HEK293 (cell line): ENCODE results near the gene NLGN1.

Experiments used
- CTCF ChIA-PET: fragments of 350-600 bp; formaldehyde crosslinking; extraction: SDS; loops from one replicate; lab custom pipeline; 2021; ENCODE audit warnings: antibody characterized with exemption; lab: Yijun Ruan, JAX
- POLR2A ChIA-PET: fragments of 300-600 bp; formaldehyde crosslinking; extraction: SDS; loops from one replicate; lab custom pipeline; 2020; ENCODE audit warnings: antibody characterized with exemption, inconsistent platforms; lab: Yijun Ruan, JAX
- H3K27ac ChIP-seq: fragments of 200-500 bp; sonication (Bioruptor generic); 2 replicates; pipeline ENCODE4 v1.5.1; 2014; ENCODE audit warnings: low read depth, low read length, control low read depth, inconsistent platforms; ENCODE audit errors: extremely low read depth
- H3K36me3 ChIP-seq, 2 experiments: fragments of 200-500 bp in 1 of 2; sonication (Bioruptor generic) in 1 of 2; 1 replicate in 1 of 2; 2 replicates in 1 of 2; pipeline ENCODE4 v1.5.1; 2014 to 2017; ENCODE audit warnings: inconsistent platforms in 2 of 2, low read length in 2 of 2; ENCODE audit not compliant: control insufficient read depth in 2 of 2, insufficient read depth in 1 of 2
- H3K4me1 ChIP-seq: fragments of 200-500 bp; sonication (Bioruptor generic); 2 replicates; pipeline ENCODE4 v1.5.1; 2014; ENCODE audit warnings: mild to moderate bottlenecking, low read length, inconsistent platforms; ENCODE audit not compliant: control insufficient read depth, insufficient read depth
- H3K4me3 ChIP-seq: 2 replicates; pipeline ENCODE4 v1.5.1; 2011; ENCODE audit warnings: low read depth, mild to moderate bottlenecking, control low read depth, low read length, moderate library complexity
- H3K9me3 ChIP-seq: fragments of 200-500 bp; sonication (Bioruptor generic); 2 replicates; pipeline ENCODE4 v1.5.1; 2014; ENCODE audit warnings: low read depth, low read length, inconsistent platforms; ENCODE audit not compliant: control insufficient read depth, insufficient read depth
- ATF2 ChIP-seq: fragments of 450-650 bp; formaldehyde crosslinking; IDR thresholded peaks from 2 replicates; pipeline ENCODE4 v1.5.1; 2016; ENCODE audit warnings: missing biosample characterization, missing genetic modification characterization, low read depth
- MYNN ChIP-seq: fragments of 450-650 bp; formaldehyde crosslinking; IDR thresholded peaks from 2 replicates; pipeline ENCODE4 v1.5.1; 2016; ENCODE audit warnings: missing biosample characterization, missing genetic modification characterization, borderline replicate concordance
- PRDM6 ChIP-seq: fragments of 450-650 bp; formaldehyde crosslinking; IDR thresholded peaks from 2 replicates; pipeline ENCODE4 v1.5.1; 2017; ENCODE audit warnings: missing biosample characterization, missing genetic modification characterization
- REST ChIP-seq: fragments of 450-650 bp; formaldehyde crosslinking; IDR thresholded peaks from 2 replicates; pipeline ENCODE4 v1.5.1; 2016; ENCODE audit warnings: missing biosample characterization, missing genetic modification characterization
- ZBTB17 ChIP-seq: fragments of 450-650 bp; formaldehyde crosslinking; IDR thresholded peaks from 2 replicates; pipeline ENCODE4 v1.5.1; 2016; ENCODE audit warnings: missing biosample characterization, missing genetic modification characterization
- ZFP41 ChIP-seq: fragments of 450-650 bp; formaldehyde crosslinking; IDR thresholded peaks from 2 replicates; pipeline ENCODE4 v1.5.1; 2016; ENCODE audit warnings: missing biosample characterization, missing genetic modification characterization, borderline replicate concordance
- ZNF132 ChIP-seq: fragments of 450-650 bp; formaldehyde crosslinking; IDR thresholded peaks from 2 replicates; pipeline ENCODE4 v1.5.1; 2017; ENCODE audit warnings: missing biosample characterization, missing genetic modification characterization, borderline replicate concordance
- ZNF155 ChIP-seq: fragments of 450-650 bp; formaldehyde crosslinking; IDR thresholded peaks from 2 replicates; pipeline ENCODE4 v1.5.1; 2016; ENCODE audit warnings: missing biosample characterization, missing genetic modification characterization
- ZNF19 ChIP-seq: fragments of 450-650 bp; formaldehyde crosslinking; IDR thresholded peaks from 2 replicates; pipeline ENCODE4; 2016; ENCODE audit warnings: missing biosample characterization, missing genetic modification characterization, low read depth
- ZNF211 ChIP-seq: fragments of 450-650 bp; formaldehyde crosslinking; IDR thresholded peaks from 2 replicates; pipeline ENCODE4 v1.5.1; 2016; ENCODE audit warnings: low read depth, missing biosample characterization, missing genetic modification characterization
- ZNF280D ChIP-seq: fragments of 450-650 bp; formaldehyde crosslinking; IDR thresholded peaks from 2 replicates; pipeline ENCODE4 v1.5.1; 2016; ENCODE audit warnings: missing biosample characterization, missing genetic modification characterization
- ZNF302 ChIP-seq: fragments of 450-650 bp; formaldehyde crosslinking; IDR thresholded peaks from 2 replicates; pipeline ENCODE4 v1.5.1; 2016; ENCODE audit warnings: missing biosample characterization, missing genetic modification characterization, low read depth
- ZNF362 ChIP-seq: fragments of 450-650 bp; formaldehyde crosslinking; IDR thresholded peaks from 2 replicates; pipeline ENCODE4 v1.5.1; 2016; ENCODE audit warnings: missing biosample characterization, missing genetic modification characterization
- ZNF404 ChIP-seq: fragments of 450-650 bp; formaldehyde crosslinking; IDR thresholded peaks from 2 replicates; pipeline ENCODE4 v1.5.1; 2017; ENCODE audit warnings: missing biosample characterization, missing genetic modification characterization
- ZNF544 ChIP-seq: fragments of 450-650 bp; formaldehyde crosslinking; IDR thresholded peaks from 2 replicates; pipeline ENCODE4 v1.5.0; 2017; ENCODE audit warnings: missing biosample characterization, missing genetic modification characterization
- ZNF548 ChIP-seq: fragments of 450-650 bp; formaldehyde crosslinking; IDR thresholded peaks from 2 replicates; pipeline ENCODE4 v1.5.1; 2016; ENCODE audit warnings: missing biosample characterization, missing genetic modification characterization
- ZNF596 ChIP-seq: fragments of 450-650 bp; IDR thresholded peaks from 2 replicates; pipeline ENCODE4 v1.5.0; 2018; ENCODE audit warnings: missing biosample characterization, mild to moderate bottlenecking, missing genetic modification characterization, moderate library complexity
- ZNF670 ChIP-seq: fragments of 450-650 bp; formaldehyde crosslinking; IDR thresholded peaks from 2 replicates; pipeline ENCODE4 v1.5.1; 2016; ENCODE audit warnings: missing biosample characterization, missing genetic modification characterization, low read depth
- ZNF692 ChIP-seq: fragments of 450-650 bp; formaldehyde crosslinking; IDR thresholded peaks from 2 replicates; pipeline ENCODE4 v1.5.1; 2016; ENCODE audit warnings: missing biosample characterization, missing genetic modification characterization

Gene NLGN1

GRCh38 chr3:173747427-173747826 is 349.9 kb downstream of the NLGN1 start:
- no peaks in the 10 kb centered on the region for H3K4me1 ChIP-seq
- H3K36me3 ChIP-seq: no peaks in the 10 kb centered on the region
- no peak overlapping the region for H3K27ac ChIP-seq
- TF ChIP-seq ZBTB17: no peak
- TF ChIP-seq ZFP41 (tag by site-specific recombination): no peak
- no peak for TF ChIP-seq PRDM6 (tag by site-specific recombination)
- TF ChIP-seq MYNN (tag by site-specific recombination): no peak
- no peak for TF ChIP-seq ZNF211 (tag by site-specific recombination)
- ChIA-PET CTCF (interaction anchor here (0.8 kb wide), 1 partner anchor 14 kb away, joined by 3 read pairs; no protein-coding TSS in a partner anchor), POLR2A (no interaction called here)
- H3K9me3 ChIP-seq: no peaks in the 10 kb centered on the region
- H3K4me3 ChIP-seq: no peak overlapping the region

GRCh38 chr3:173748105-173748504 is 350.6 kb downstream of the NLGN1 start:
- no peak overlapping the region for H3K27ac ChIP-seq
- TF ChIP-seq ZNF404 (tag by site-specific recombination): no peak
- TF ChIP-seq REST (tag by site-specific recombination): no peak
- TF ChIP-seq ZNF596 (tag by site-specific recombination): no peak
- no peak for TF ChIP-seq ZNF362 (tag by site-specific recombination)
- no peak for TF ChIP-seq ZBTB17
- no peak for TF ChIP-seq ZNF155 (tag by site-specific recombination)
- TF ChIP-seq ZNF132 (tag by site-specific recombination): no peak
- TF ChIP-seq, all 188 proteins: peak for 0
- H3K36me3 ChIP-seq: no peaks in the 10 kb centered on the region
- CTCF ChIA-PET: no interaction called here
- POLR2A ChIA-PET: no interaction called here
- no peaks in the 10 kb centered on the region for H3K4me1 ChIP-seq
- H3K4me3 ChIP-seq: no peak overlapping the region
- no peaks in the 10 kb centered on the region for H3K9me3 ChIP-seq

- ChIA-PET POLR2A (no interaction called here), CTCF (no interaction called here)
- no peaks in the 10 kb centered on the region for H3K36me3 ChIP-seq
- H3K9me3 ChIP-seq: no peaks in the 10 kb centered on the region
- no peak overlapping the region for H3K27ac ChIP-seq
- no peaks in the 10 kb centered on the region for H3K4me1 ChIP-seq
- no peak overlapping the region for H3K4me3 ChIP-seq
- TF ChIP-seq ATF2 (tag by site-specific recombination): peak; percentile 71; the same call in 1 of the 2 replicates
- TF ChIP-seq ZBTB17: peak; percentile 69; the same call in 1 of the 2 replicates
- TF ChIP-seq ZNF544 (tag by site-specific recombination): no peak
- no peak for TF ChIP-seq ZNF692 (tag by site-specific recombination)
- TF ChIP-seq ZNF280D (tag by site-specific recombination): no peak
- TF ChIP-seq ZNF302 (tag by site-specific recombination): no peak
- no peak for TF ChIP-seq ZNF19 (tag by site-specific recombination)
- TF ChIP-seq ZNF548 (tag by site-specific recombination): no peak
- TF ChIP-seq ZNF670: no peak
Observed at GRCh38 chr3:173750095-173750494, 352.6 kb downstream of the NLGN1 start.
